Astrocyte (in vitro differentiated cells and primary cell): ENCODE data around the gene TMEM184A. TPM values are rescaled to one million over a fixed set of nuclear protein-coding genes. Genes with fewer than 3 reads are reported as not detected.
A peak's percentile ranks its signal among the peaks of the same experiment; 100 is the strongest.

Experiments
- DNase-seq: peaks from one replicate; pipeline ENCODE4 v3.0.0-alpha.2; 2010; ENCODE audit warnings: low read depth
- FAIRE-seq: peaks from 2 replicates; lab custom pipeline; 2011; peaks lifted over from hg19 to GRCh38; lab: Jason Lieb, UNC
- H2AFZ ChIP-seq: 2 replicates; pipeline ENCODE4 v1.6.0; 2012; ENCODE audit warnings: low read depth, low read length, inconsistent platforms
- H3K27ac ChIP-seq: 2 replicates; pipeline ENCODE4 v1.5.1; 2011; ENCODE audit warnings: low read depth, low read length, inconsistent platforms
- H3K27me3 ChIP-seq: 2 replicates; pipeline ENCODE4 v1.6.0; 2011; ENCODE audit warnings: low read length, inconsistent platforms; ENCODE audit not compliant: insufficient read depth
- H3K36me3 ChIP-seq: 2 replicates; pipeline ENCODE4 v1.5.1; 2011; ENCODE audit warnings: low read length, inconsistent platforms; ENCODE audit not compliant: insufficient read depth
- H3K4me1 ChIP-seq: 2 replicates; pipeline ENCODE4 v1.5.1; 2011; ENCODE audit warnings: low read length, inconsistent platforms; ENCODE audit not compliant: insufficient read depth
- H3K4me2 ChIP-seq: 2 replicates; pipeline ENCODE4 v1.6.0; 2012; ENCODE audit warnings: low read length, inconsistent platforms
- H3K4me3 ChIP-seq: 2 replicates; pipeline ENCODE4 v1.5.1; 2011; ENCODE audit warnings: low read depth, mild to moderate bottlenecking, low read length, inconsistent platforms; ENCODE audit not compliant: insufficient read depth
- H3K79me2 ChIP-seq: 2 replicates; pipeline ENCODE4 v1.6.0; 2012; ENCODE audit warnings: mild to moderate bottlenecking, low read length, inconsistent platforms; ENCODE audit not compliant: insufficient read depth
- H3K9ac ChIP-seq: 2 replicates; pipeline ENCODE4 v1.6.0; 2012; ENCODE audit warnings: mild to moderate bottlenecking, low read length, inconsistent platforms
- H3K9me3 ChIP-seq: 2 replicates; pipeline ENCODE4 v1.5.1; 2012; ENCODE audit warnings: low read depth, mild to moderate bottlenecking, low read length, inconsistent platforms; ENCODE audit not compliant: insufficient read depth
- H4K20me1 ChIP-seq: 2 replicates; pipeline ENCODE4 v1.6.0; 2012; ENCODE audit warnings: low read length, inconsistent platforms; ENCODE audit not compliant: insufficient read depth
- H3K27ac Mint-ChIP-seq: one replicate; pipeline ENCODE4 v1.8.0; 2021; ENCODE audit warnings: mild to moderate bottlenecking, mixed read lengths; ENCODE audit not compliant: unreplicated experiment
- H3K27me3 Mint-ChIP-seq: one replicate; pipeline ENCODE4 v1.8.0; 2021; ENCODE audit warnings: low read depth, mixed read lengths; ENCODE audit not compliant: unreplicated experiment
- H3K36me3 Mint-ChIP-seq: one replicate; pipeline ENCODE4 v1.8.0; 2021; ENCODE audit warnings: low read depth, mixed read lengths; ENCODE audit not compliant: unreplicated experiment
- H3K4me1 Mint-ChIP-seq: one replicate; pipeline ENCODE4 v1.8.0; 2021; ENCODE audit warnings: low read depth, mixed read lengths; ENCODE audit not compliant: unreplicated experiment
- H3K4me3 Mint-ChIP-seq: one replicate; pipeline ENCODE4 v1.8.0; 2021; ENCODE audit warnings: mild to moderate bottlenecking, moderate library complexity, mixed read lengths; ENCODE audit not compliant: unreplicated experiment
- H3K9me3 Mint-ChIP-seq: one replicate; pipeline ENCODE4 v1.8.0; 2021; ENCODE audit warnings: mild to moderate bottlenecking, mixed read lengths; ENCODE audit not compliant: unreplicated experiment
- EZH2 ChIP-seq: IDR thresholded peaks from 2 replicates; pipeline ENCODE4 v1.6.1; 2012; ENCODE audit warnings: mild to moderate bottlenecking, low read length, inconsistent platforms; ENCODE audit not compliant: insufficient read depth
- total RNA-seq: library from RNA; stranded (reverse); gene quantifications from 2 replicates; pipeline ENCODE4 v1.2.1, GENCODE V29; 2021
- TF ChIP-seq, protein P1 (sequence below): IDR thresholded peaks from 2 replicates; pipeline ENCODE4 v1.5.1; 2011; ENCODE audit warnings: low read depth, mild to moderate bottlenecking, inconsistent platforms, low read length, moderate library complexity; ENCODE audit not compliant: insufficient read depth

TMEM184A gene
- total RNA-seq, 1 donor from 2014 or later = 2.1 TPM

- H3K36me3 Mint-ChIP-seq = peaks cover 11% of the 10 kb centered on the region
- no peak overlapping the region for H3K4me3 Mint-ChIP-seq
- no peak overlapping the region for H3K9ac ChIP-seq
- peaks cover 56% of the 10 kb centered on the region for H3K27me3 Mint-ChIP-seq
- FAIRE-seq (no peak), DNase-seq (no peak)
- TF ChIP-seq, protein P1, sequence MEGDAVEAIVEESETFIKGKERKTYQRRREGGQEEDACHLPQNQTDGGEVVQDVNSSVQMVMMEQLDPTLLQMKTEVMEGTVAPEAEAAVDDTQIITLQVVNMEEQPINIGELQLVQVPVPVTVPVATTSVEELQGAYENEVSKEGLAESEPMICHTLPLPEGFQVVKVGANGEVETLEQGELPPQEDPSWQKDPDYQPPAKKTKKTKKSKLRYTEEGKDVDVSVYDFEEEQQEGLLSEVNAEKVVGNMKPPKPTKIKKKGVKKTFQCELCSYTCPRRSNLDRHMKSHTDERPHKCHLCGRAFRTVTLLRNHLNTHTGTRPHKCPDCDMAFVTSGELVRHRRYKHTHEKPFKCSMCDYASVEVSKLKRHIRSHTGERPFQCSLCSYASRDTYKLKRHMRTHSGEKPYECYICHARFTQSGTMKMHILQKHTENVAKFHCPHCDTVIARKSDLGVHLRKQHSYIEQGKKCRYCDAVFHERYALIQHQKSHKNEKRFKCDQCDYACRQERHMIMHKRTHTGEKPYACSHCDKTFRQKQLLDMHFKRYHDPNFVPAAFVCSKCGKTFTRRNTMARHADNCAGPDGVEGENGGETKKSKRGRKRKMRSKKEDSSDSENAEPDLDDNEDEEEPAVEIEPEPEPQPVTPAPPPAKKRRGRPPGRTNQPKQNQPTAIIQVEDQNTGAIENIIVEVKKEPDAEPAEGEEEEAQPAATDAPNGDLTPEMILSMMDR = no peak
- TF ChIP-seq EZH2 = peak; percentile 48
- peaks cover 18% of the 10 kb centered on the region for H3K27me3 ChIP-seq
- H3K79me2 ChIP-seq = no peaks in the 10 kb centered on the region
- peaks cover 7% of the 10 kb centered on the region for H3K9me3 Mint-ChIP-seq
- H3K27ac Mint-ChIP-seq = no peak overlapping the region
- no peaks in the 10 kb centered on the region for H3K4me1 ChIP-seq
- no peak overlapping the region for H3K4me3 ChIP-seq
- no peak overlapping the region for H3K4me2 ChIP-seq
- H3K36me3 ChIP-seq = no peaks in the 10 kb centered on the region
- peaks cover 12% of the 10 kb centered on the region for H3K9me3 ChIP-seq
- no peaks in the 10 kb centered on the region for H4K20me1 ChIP-seq
- H3K4me1 Mint-ChIP-seq = no peaks in the 10 kb centered on the region
- H2AFZ ChIP-seq = no peak overlapping the region
- no peak overlapping the region for H3K27ac ChIP-seq
Observed at GRCh38 chr7:1591876-1592275, 35.9 kb upstream of the TMEM184A start.

- Mint-ChIP-seq H3K4me3 (no peak overlapping the region), H3K27ac (no peak overlapping the region), H3K36me3 (peaks cover 11% of the 10 kb centered on the region), H3K9me3 (peaks cover 7% of the 10 kb centered on the region), H3K4me1 (no peaks in the 10 kb centered on the region), H3K27me3 (peaks cover 51% of the 10 kb centered on the region)
- no peaks in the 10 kb centered on the region for H4K20me1 ChIP-seq
- no peak overlapping the region for H3K4me2 ChIP-seq
- no peak for TF ChIP-seq EZH2
- TF ChIP-seq, protein P1 = no peak
- H3K36me3 ChIP-seq = no peaks in the 10 kb centered on the region
- H3K9me3 ChIP-seq = peaks cover 12% of the 10 kb centered on the region
- FAIRE-seq = no peak
- no peak overlapping the region for H3K27ac ChIP-seq
- H3K4me3 ChIP-seq = no peak overlapping the region
- no peak overlapping the region for H3K9ac ChIP-seq
- no peaks in the 10 kb centered on the region for H3K4me1 ChIP-seq
- H2AFZ ChIP-seq = no peak overlapping the region
- H3K27me3 ChIP-seq = peaks cover 21% of the 10 kb centered on the region
- no peaks in the 10 kb centered on the region for H3K79me2 ChIP-seq
- no peak for DNase-seq
Observed at GRCh38 chr7:1591396-1591795, 35.4 kb upstream of the TMEM184A start.

DNA sequence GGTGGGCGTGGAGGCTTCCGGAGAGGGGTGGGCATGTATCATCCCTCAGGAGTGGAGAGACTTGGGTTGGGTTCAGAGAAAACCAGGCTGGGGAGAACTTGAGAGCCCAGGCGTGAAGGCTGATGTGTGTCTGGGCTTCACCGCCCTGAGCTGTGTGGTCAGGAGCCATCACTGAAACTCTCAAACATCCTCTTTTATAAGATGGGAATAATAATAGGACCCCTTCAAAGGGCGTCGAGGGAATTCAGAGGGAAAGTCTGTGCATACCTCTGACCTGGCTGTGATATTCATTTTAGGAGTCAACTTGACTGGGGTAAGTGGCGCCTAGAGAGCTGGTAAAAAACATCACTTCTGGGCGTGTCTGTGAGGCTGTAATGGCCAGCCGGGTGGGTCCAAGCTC lies 34.9 kb upstream of the TMEM184A start:
- DNase-seq = no peak
- peaks cover 46% of the 10 kb centered on the region for H3K27me3 Mint-ChIP-seq
- no peak for TF ChIP-seq EZH2
- TF ChIP-seq, protein P1 = no peak
- Histone ChIP-seq H3K4me2 (no peak overlapping the region), H3K9me3 (peaks cover 12% of the 10 kb centered on the region), H4K20me1 (no peaks in the 10 kb centered on the region), H3K36me3 (no peaks in the 10 kb centered on the region), H3K27ac (no peak overlapping the region), H3K79me2 (no peaks in the 10 kb centered on the region), H3K4me3 (no peak overlapping the region), H3K4me1 (no peaks in the 10 kb centered on the region), H3K27me3 (peaks cover 20% of the 10 kb centered on the region), H3K9ac (no peak overlapping the region), H2AFZ (no peak overlapping the region)
- no peaks in the 10 kb centered on the region for H3K4me1 Mint-ChIP-seq
- peaks cover 11% of the 10 kb centered on the region for H3K36me3 Mint-ChIP-seq
- H3K27ac Mint-ChIP-seq = no peak overlapping the region
- no peak overlapping the region for H3K4me3 Mint-ChIP-seq
- no peak for FAIRE-seq
- H3K9me3 Mint-ChIP-seq = peaks cover 7% of the 10 kb centered on the region
